ENCODE data around the gene DAG1.

GRCh38 chr3:49427586-49427985 is 42.5 kb upstream of the DAG1 start:
- no peak for TF ChIP-seq POLR2A (IDR thresholded peaks at IDR 0.05; ENCODE audit: low read length)
- TF ChIP-seq GATA1 (IDR thresholded peaks at IDR 0.05; ENCODE audit: low read depth, low read length) = no peak

All from erythroblast (primary cell).